Stimulated activated naive B cell treated with anti-CD40 and anti-IgM and Interleukin-4, amounts not matched to agents 10 μg/mL and 1 μg/mL and 100 μg/mL, for 72 hours (primary cell): ENCODE measurements around the gene GRM4.
"Not testable (repeated sequence)": the region's sequence is repeated elsewhere in the genome, so short reads cannot be mapped to it uniquely, and the experiment has no call there.

ENCODE experiments used
- ATAC-seq, 2 donors: fragments of 150-1000 bp; cut with Tn5 transposase; replicated peaks; 2 replicates each; pipeline ENCODE4 v1.10.0; 2021; ENCODE audit warnings: moderate library complexity in 1 of 2
- DNase-seq: peaks from one replicate; pipeline ENCODE4 v3.0.0; 2021
- H3K27ac Mint-ChIP-seq: one replicate; pipeline ENCODE4 v1.8.0; 2022; ENCODE audit warnings: mild to moderate bottlenecking, mixed read lengths
- H3K27me3 Mint-ChIP-seq, 2 donors: one replicate each; pipeline ENCODE4 v1.8.0; 2022; ENCODE audit warnings: mixed read lengths in 2 of 2
- H3K36me3 Mint-ChIP-seq, 2 donors: one replicate each; pipeline ENCODE4 v1.8.0; 2022; ENCODE audit warnings: mixed read lengths in 2 of 2, mild to moderate bottlenecking in 1 of 2
- H3K4me1 Mint-ChIP-seq, 2 donors: one replicate each; pipeline ENCODE4 v1.8.0; 2022; ENCODE audit warnings: mixed read lengths in 2 of 2, mild to moderate bottlenecking in 1 of 2
- H3K4me3 Mint-ChIP-seq, 2 donors: one replicate each; pipeline ENCODE4 v1.8.0; 2022; ENCODE audit warnings: mild to moderate bottlenecking in 2 of 2, mixed read lengths in 2 of 2, moderate library complexity in 1 of 2
- H3K9me3 Mint-ChIP-seq, 2 donors: one replicate each; pipeline ENCODE4 v1.8.0; 2022; ENCODE audit warnings: mixed read lengths in 2 of 2, mild to moderate bottlenecking in 1 of 2

The GRM4 gene

GRCh38 chr6:34146021-34146782 is at the start of gene GRM4:
Gene GRM4 (minus strand): TSS chr6:34146087. CDS start chr6:34133496, 12,591 bp downstream.
- H3K27ac Mint-ChIP-seq, result peak within 1 kb of the TSS; percentile 6
- H3K4me1 Mint-ChIP-seq, result peaks cover 27 to 40% of the 10 kb centered on the region in 2 donors
- no peak for DNase-seq
- no peak for ATAC-seq
- no peaks in the 10 kb centered on the region for H3K9me3 Mint-ChIP-seq
- peak within 1 kb of the TSS; percentile 76 to 84 for H3K4me3 Mint-ChIP-seq
- peaks cover 70 to 83% of the 10 kb centered on the region in 2 donors for H3K27me3 Mint-ChIP-seq
- no peaks in the 10 kb centered on the region for H3K36me3 Mint-ChIP-seq

GRCh38 chr6:34194772-34195171 is 48.9 kb upstream of the GRM4 start:
- Mint-ChIP-seq H3K4me1 (peaks cover 13 to 20% of the 10 kb centered on the region in 2 donors), H3K27me3 (no peaks in the 10 kb centered on the region), H3K36me3 (no peaks in the 10 kb centered on the region), H3K27ac (no peak overlapping the region), H3K4me3 (no peak overlapping the region), H3K9me3 (no peaks in the 10 kb centered on the region)
- no peak for ATAC-seq
- no peak for DNase-seq

- Mint-ChIP-seq H3K36me3 (no peaks in the 10 kb centered on the region), H3K4me3 (no peak overlapping the region), H3K9me3 (no peaks in the 10 kb centered on the region), H3K27me3 (no peaks in the 10 kb centered on the region), H3K27ac (peak overlapping the region; percentile 81), H3K4me1 (peaks cover 11 to 13% of the 10 kb centered on the region in 2 donors)
- no peak for DNase-seq
- ATAC-seq, result no peak
Observed at GRCh38 chr6:34190504-34191122, 44.7 kb upstream of the GRM4 start.

- no peaks in the 10 kb centered on the region for H3K27me3 Mint-ChIP-seq
- H3K4me3 Mint-ChIP-seq, result no peak overlapping the region
- ATAC-seq, result peak; percentile 89 to 98
- no peaks in the 10 kb centered on the region for H3K9me3 Mint-ChIP-seq
- DNase-seq, result peak; percentile 44
- H3K36me3 Mint-ChIP-seq, result no peaks in the 10 kb centered on the region
- peak overlapping the region; percentile 81 for H3K27ac Mint-ChIP-seq
- peaks cover 11 to 13% of the 10 kb centered on the region in 2 donors for H3K4me1 Mint-ChIP-seq
Observed at GRCh38 chr6:34189806-34190503, 44.1 kb upstream of the GRM4 start.

GRCh38 chr6:34184726-34185125 is 38.8 kb upstream of the GRM4 start:
- H3K27me3 Mint-ChIP-seq, result not testable (repeated sequence)

GRCh38 chr6:34182751-34183531 is 37.1 kb upstream of the GRM4 start:
- Mint-ChIP-seq H3K27me3 (no peaks in the 10 kb centered on the region), H3K27ac (peak overlapping the region; percentile 85), H3K4me1 (peaks cover 11 to 19% of the 10 kb centered on the region in 2 donors), H3K9me3 (peaks cover 7 to 8% of the 10 kb centered on the region in 2 donors), H3K4me3 (peak overlapping the region; percentile 57 to 71), H3K36me3 (peaks cover 6 to 9% of the 10 kb centered on the region in 2 donors)
- ATAC-seq, result peak; percentile 89 to 93
- peak; percentile 53 for DNase-seq

More at GRCh38 chr6:34184726-34185125, 38.8 kb upstream of the GRM4 start:
- not testable (repeated sequence) for H3K9me3 Mint-ChIP-seq, ATAC-seq, DNase-seq, H3K4me3 Mint-ChIP-seq, H3K36me3 Mint-ChIP-seq
- Mint-ChIP-seq H3K27ac (peak overlapping the region; percentile 20), H3K4me1 (peaks cover 12 to 21% of the 10 kb centered on the region in 2 donors)

- Mint-ChIP-seq H3K27me3 (no peaks in the 10 kb centered on the region), H3K36me3 (peaks cover 6 to 9% of the 10 kb centered on the region in 2 donors), H3K27ac (peak overlapping the region; percentile 62), H3K9me3 (peaks cover 7 to 8% of the 10 kb centered on the region in 2 donors), H3K4me1 (peaks cover 11 to 25% of the 10 kb centered on the region in 2 donors), H3K4me3 (no peak overlapping the region)
- ATAC-seq (no peak), DNase-seq (no peak)
Observed at GRCh38 chr6:34181908-34182307, 36.0 kb upstream of the GRM4 start.

- no peak overlapping the region for H3K27ac Mint-ChIP-seq
- peaks cover 11 to 27% of the 10 kb centered on the region in 2 donors for H3K4me1 Mint-ChIP-seq
- peaks cover 6 to 9% of the 10 kb centered on the region in 2 donors for H3K36me3 Mint-ChIP-seq
- no peak for ATAC-seq
- H3K4me3 Mint-ChIP-seq, result no peak overlapping the region
- H3K9me3 Mint-ChIP-seq, result peaks cover 7 to 8% of the 10 kb centered on the region in 2 donors
- DNase-seq, result no peak
- H3K27me3 Mint-ChIP-seq, result no peaks in the 10 kb centered on the region
Observed at GRCh38 chr6:34179106-34179720, 33.3 kb upstream of the GRM4 start.

GRCh38 chr6:34178357-34179105 is 32.6 kb upstream of the GRM4 start:
- no peak for DNase-seq
- Mint-ChIP-seq H3K4me1 (peaks cover 11 to 27% of the 10 kb centered on the region in 2 donors), H3K27ac (no peak overlapping the region), H3K4me3 (no peak overlapping the region), H3K36me3 (peaks cover 6 to 9% of the 10 kb centered on the region in 2 donors), H3K9me3 (peaks cover 5 to 6% of the 10 kb centered on the region in 2 donors), H3K27me3 (no peaks in the 10 kb centered on the region)
- no peak for ATAC-seq

- peaks cover 4 to 14% of the 10 kb centered on the region in 2 donors for H3K4me1 Mint-ChIP-seq
- ATAC-seq (no peak), DNase-seq (no peak)
- H3K9me3 Mint-ChIP-seq, result no peaks in the 10 kb centered on the region
- H3K4me3 Mint-ChIP-seq, result no peak overlapping the region
- H3K27ac Mint-ChIP-seq, result no peak overlapping the region
- no peaks in the 10 kb centered on the region for H3K27me3 Mint-ChIP-seq
- H3K36me3 Mint-ChIP-seq, result peaks cover 0 to 3% of the 10 kb centered on the region in 2 donors
Observed at GRCh38 chr6:34177181-34177591, 31.3 kb upstream of the GRM4 start.

- no peak overlapping the region for H3K4me3 Mint-ChIP-seq
- peaks cover 0 to 8% of the 10 kb centered on the region in 2 donors for H3K4me1 Mint-ChIP-seq
- ATAC-seq (no peak), DNase-seq (no peak)
- H3K36me3 Mint-ChIP-seq, result no peaks in the 10 kb centered on the region
- H3K9me3 Mint-ChIP-seq, result no peaks in the 10 kb centered on the region
- peaks cover 0 to 5% of the 10 kb centered on the region in 2 donors for H3K27me3 Mint-ChIP-seq
- no peak overlapping the region for H3K27ac Mint-ChIP-seq
Observed at GRCh38 chr6:34176261-34177031, 30.6 kb upstream of the GRM4 start.

GRCh38 chr6:34174846-34175399 is 29.0 kb upstream of the GRM4 start:
- peaks cover 0 to 2% of the 10 kb centered on the region in 2 donors for H3K9me3 Mint-ChIP-seq
- no peak overlapping the region for H3K27ac Mint-ChIP-seq
- H3K27me3 Mint-ChIP-seq, result peaks cover 0 to 17% of the 10 kb centered on the region in 2 donors
- H3K4me1 Mint-ChIP-seq, result peaks cover 0 to 8% of the 10 kb centered on the region in 2 donors
- no peak for ATAC-seq
- no peak for DNase-seq
- H3K4me3 Mint-ChIP-seq, result no peak overlapping the region
- H3K36me3 Mint-ChIP-seq, result no peaks in the 10 kb centered on the region
